SH-SY5Y (cell line): Measurements from ENCODE around the gene COMMD1.

Experiments used
- GATA2 ChIP-seq: IDR thresholded peaks from 2 replicates; pipeline ENCODE4 v1.6.1; 2011; ENCODE audit warnings: mild to moderate bottlenecking, low read depth, low read length
- GATA3 ChIP-seq: IDR thresholded peaks from 2 replicates; pipeline ENCODE4 v1.6.1; 2011; ENCODE audit warnings: low read depth, mild to moderate bottlenecking, low read length, moderate library complexity

COMMD1 gene

GRCh38 chr2:62054029-62054791 lies 148.7 kb downstream of the COMMD1 start:
- TF ChIP-seq GATA2 (no peak), GATA3 (no peak)

GRCh38 chr2:62054916-62055450 lies 149.5 kb downstream of the COMMD1 start:
- TF ChIP-seq GATA2: no peak
- TF ChIP-seq GATA3: no peak

GRCh38 chr2:62055724-62056336 lies 150.4 kb downstream of the COMMD1 start:
- TF ChIP-seq GATA3: no peak
- TF ChIP-seq GATA2: no peak

GRCh38 chr2:62056341-62056740 lies 150.9 kb downstream of the COMMD1 start:
- TF ChIP-seq GATA3 (no peak), GATA2 (no peak)

GRCh38 chr2:62065243-62065642 lies 159.8 kb downstream of the COMMD1 start:
- no peak for TF ChIP-seq GATA3
- TF ChIP-seq GATA2: no peak

GRCh38 chr2:62071126-62071598 lies 165.7 kb downstream of the COMMD1 start:
- TF ChIP-seq GATA3 (no peak), GATA2 (no peak)

GRCh38 chr2:62071760-62072680 lies 166.5 kb downstream of the COMMD1 start:
- no peak for TF ChIP-seq GATA3

GRCh38 chr2:62074233-62074632 lies 168.8 kb downstream of the COMMD1 start:
- TF ChIP-seq GATA3: no peak
- TF ChIP-seq GATA2: no peak

- TF ChIP-seq GATA3 (no peak), GATA2 (no peak)
Observed at GRCh38 chr2:62076980-62077638, 171.6 kb downstream of the COMMD1 start.

- no peak for TF ChIP-seq GATA3
- no peak for TF ChIP-seq GATA2
Observed at GRCh38 chr2:62084801-62085200, 179.3 kb downstream of the COMMD1 start.

GRCh38 chr2:62089658-62090057 lies 184.2 kb downstream of the COMMD1 start:
- TF ChIP-seq GATA2: no peak
- no peak for TF ChIP-seq GATA3

- no peak for TF ChIP-seq GATA2
- no peak for TF ChIP-seq GATA3
Observed at GRCh38 chr2:62091471-62091870, 186.0 kb downstream of the COMMD1 start.

GRCh38 chr2:62099050-62099449 lies 193.6 kb downstream of the COMMD1 start:
- TF ChIP-seq GATA3 (no peak), GATA2 (no peak)
